Measurements from ENCODE around the gene DCAF6. TPM values are rescaled to one million over a fixed set of nuclear protein-coding genes. Genes with fewer than 3 reads are reported as not detected.

Gene DCAF6
- total and polyA plus RNA-seq, 3 donors from 2014 or later: 160 to 199 (median 173) TPM

MicroRNA genes within 50 kb of the gene (microRNA counts, 767-probe panel; counts per million panel counts)
- microRNA hsa-miR-1255b-5p: 0 to 152 counts per million in 2 donors

Small RNAs within 50 kb of the gene (microRNA-seq; reads per million reads assigned to microRNA genes)
- gene MIR1255B2 (ENCODE audit: borderline number of aligned reads in 2 of 2, borderline replicate concordance in 1 of 2): 0 reads per million in 2 donors

Small RNAs within 50 kb of the gene (small RNA-seq; reads per million reads assigned to genes)
- gene MIR1255B2: 0 reads per million in 2 donors

Other genes starting within 250 kb of the DCAF6 start
- gene MPZL1, start 214.7 kb upstream of the DCAF6 start, total RNA-seq: 100 to 1,000 TPM; 154 to 160 TPM
- gene MPZL1, start 214.7 kb upstream of the DCAF6 start, polyA plus RNA-seq (ENCODE audit: insufficient read depth, low read depth, low replicate concordance): 148 TPM
- 10 to 100 TPM in 1 of 2 donors, 1 to 10 TPM in 1; 9.4 to 24.6 TPM for gene ADCY10, start 22.5 kb upstream of the DCAF6 start, total RNA-seq
- gene ADCY10, start 22.5 kb upstream of the DCAF6 start, polyA plus RNA-seq (ENCODE audit: insufficient read depth, low read depth, low replicate concordance): 49.7 TPM
- gene MPC2, start 389 bp downstream of the DCAF6 start, total RNA-seq: 100 to 1,000 TPM; 106 to 185 TPM
- 596 TPM for gene MPC2, start 389 bp downstream of the DCAF6 start, polyA plus RNA-seq (ENCODE audit: insufficient read depth, low read depth, low replicate concordance)
- 1 to 10 TPM; 6.1 to 6.7 TPM for gene GPR161, start 200.2 kb downstream of the DCAF6 start, total RNA-seq
- gene GPR161, start 200.2 kb downstream of the DCAF6 start, polyA plus RNA-seq (ENCODE audit: insufficient read depth, low read depth, low replicate concordance): 3.7 TPM
- 10 to 100 TPM; 19.8 to 23.5 TPM for gene TIPRL, start 242.3 kb downstream of the DCAF6 start, total RNA-seq
- gene TIPRL, start 242.3 kb downstream of the DCAF6 start, polyA plus RNA-seq (ENCODE audit: insufficient read depth, low read depth, low replicate concordance): 44.6 TPM